Motor neuron (in vitro differentiated cells): ENCODE results near the gene EFNA5. TPM values are rescaled to one million over a fixed set of nuclear protein-coding genes. Genes with fewer than 3 reads are reported as not detected.

ENCODE experiments used
- ATAC-seq, 8 experiments: fragments of 200-7000 bp; cut with Tn5 transposase; replicated peaks in 6 of 8; 2 replicates each; pipeline ENCODE4 v1.8.0; 2021; ENCODE audit warnings: mild to moderate bottlenecking in 8 of 8, moderate library complexity in 8 of 8
- H3K27ac ChIP-seq, 2 donors: fragments of 250-450 bp; sonication (Bioruptor Pico); 2 replicates each; pipeline ENCODE4 v1.9.0; 2021; ENCODE audit warnings: antibody characterized with exemption in 2 of 2, mild to moderate bottlenecking in 2 of 2, moderate library complexity in 1 of 2
- H3K4me1 ChIP-seq, 2 donors: fragments of 250-450 bp; sonication (Bioruptor Pico); replicated peaks in 1 of 2; 2 replicates each; pipeline ENCODE4 v1.6.1; 2021; ENCODE audit warnings: antibody characterized with exemption in 2 of 2, mild to moderate bottlenecking in 2 of 2, moderate library complexity in 1 of 2
- H3K4me3 ChIP-seq, 5 donors: fragments of 250-450 bp; sonication (Bioruptor Pico); 2 replicates each; pipeline ENCODE4 v1.9.0; 2021; ENCODE audit warnings: antibody characterized with exemption in 5 of 5, mild to moderate bottlenecking in 5 of 5, moderate library complexity in 4 of 5
- WGBS, 10 experiments: fragments of 450-650 bp; shearing (Covaris generic); methylation state at CpG; one replicate each; pipeline ENCODE4 v1.0.0; 2022; 5-methylcytosine and 5-hydroxymethylcytosine counted together
- in situ Hi-C, 9 experiments: fragments of 400-800 bp; cut with MboI; loops; one replicate each; pipeline ENCODE4 v1.15.0; 2021; ENCODE audit warnings: low sequenced_read_pairs in 9 of 9, low pct_unique_long_range_greater_than_20kb in 2 of 9; ENCODE audit not compliant: unreplicated experiment in 9 of 9
- total RNA-seq, 8 experiments: library from RNA; unstranded; fragments of 300-600 nt; gene quantifications; 2 replicates each; pipeline versions ENCODE4 v1.2.3 to v1.2.4, GENCODE V29; 2022

The EFNA5 gene
- total RNA-seq, 8 experiments from 2014 or later, result 8.5 to 88.6 (median 10.5) TPM

- no peak overlapping the region for H3K4me3 ChIP-seq
- no peak overlapping the region for H3K27ac ChIP-seq
- H3K4me1 ChIP-seq, result peaks cover 9 to 28% of the 10 kb centered on the region in 2 donors
- no peak for ATAC-seq
- in situ Hi-C loops, result no loop called here
- WGBS, 10 experiments, result 44 to 100% (median 88%) methylated on average over 2 to 4 of the region's 4 CpGs
Measured at GRCh38 chr5:107631805-107632362, 38.9 kb downstream of the EFNA5 start.

- Histone ChIP-seq H3K4me1 (peaks cover 9 to 18% of the 10 kb centered on the region in 2 donors), H3K4me3 (no peak overlapping the region), H3K27ac (no peak overlapping the region)
- ATAC-seq, result no peak
- in situ Hi-C loops, result no loop called here
- 87 to 100% (median 97%) methylated on average over 2 of the region's 2 CpGs; no CpG with 5 or more reads in 2 of the 10 experiments for WGBS, 10 experiments
Measured at GRCh38 chr5:107630184-107630583, 40.6 kb downstream of the EFNA5 start.

GRCh38 chr5:107624235-107624634 is 46.5 kb downstream of the EFNA5 start:
- H3K4me1 ChIP-seq, result no peaks in the 10 kb centered on the region
- H3K27ac ChIP-seq, result no peak overlapping the region
- H3K4me3 ChIP-seq, result no peak overlapping the region
- ATAC-seq, result no peak
- in situ Hi-C loops, result no loop called here
- 80 to 100% (median 100%) methylated on average over 1 of the region's 1 CpG; no CpG with 5 or more reads in 3 of the 10 experiments for WGBS, 10 experiments

GRCh38 chr5:107621089-107621488 is 49.6 kb downstream of the EFNA5 start:
- ATAC-seq, result no peak
- 40 to 80% (median 67%) methylated on average over 1 of the region's 1 CpG; no CpG with 5 or more reads in 7 of the 10 experiments for WGBS, 10 experiments
- H3K4me3 ChIP-seq, result no peak overlapping the region
- H3K4me1 ChIP-seq, result peaks cover 0 to 16% of the 10 kb centered on the region in 2 donors
- H3K27ac ChIP-seq, result no peak overlapping the region
- in situ Hi-C loops, result no loop called here

GRCh38 chr5:107619781-107620180 is 51.0 kb downstream of the EFNA5 start:
- Histone ChIP-seq H3K27ac (no peak overlapping the region), H3K4me3 (no peak overlapping the region), H3K4me1 (peaks cover 6 to 29% of the 10 kb centered on the region in 2 donors)
- ATAC-seq, result peak in 2 of 8 experiments; percentile 31 to 59
- in situ Hi-C loops, result no loop called here
- WGBS, 10 experiments, result 10 to 100% (median 51%) methylated on average over 1 to 2 of the region's 2 CpGs

GRCh38 chr5:107618242-107618641 is 52.5 kb downstream of the EFNA5 start:
- ATAC-seq, result peak in 2 of 8 experiments; percentile 44 to 62
- Histone ChIP-seq H3K4me3 (no peak overlapping the region), H3K4me1 (peaks cover 6 to 38% of the 10 kb centered on the region in 2 donors), H3K27ac (no peak overlapping the region)
- in situ Hi-C loops, result no loop called here
- WGBS, 10 experiments, result 30 to 97% (median 86%) methylated on average over 1 to 3 of the region's 3 CpGs

GRCh38 chr5:107617052-107617451 is 53.7 kb downstream of the EFNA5 start:
- WGBS, 10 experiments, result 75 to 100% (median 100%) methylated on average over 1 of the region's 1 CpG; no CpG with 5 or more reads in 2 of the 10 experiments
- Histone ChIP-seq H3K27ac (no peak overlapping the region), H3K4me3 (no peak overlapping the region), H3K4me1 (peaks cover 6 to 40% of the 10 kb centered on the region in 2 donors)
- ATAC-seq, result no peak
- in situ Hi-C loops, result no loop called here

- 13 to 87% (median 56%) methylated on average over 1 to 4 of the region's 4 CpGs; no CpG with 5 or more reads in 2 of the 10 experiments for WGBS, 10 experiments
- Histone ChIP-seq H3K4me1 (peaks cover 6 to 40% of the 10 kb centered on the region in 2 donors), H3K4me3 (no peak overlapping the region), H3K27ac (no peak overlapping the region)
- in situ Hi-C loops, result no loop called here
- ATAC-seq, result peak in 6 of 8 experiments; percentile 34 to 90 (median 68)
Measured at GRCh38 chr5:107616213-107616612, 54.5 kb downstream of the EFNA5 start.

- peaks cover 6 to 40% of the 10 kb centered on the region in 2 donors for H3K4me1 ChIP-seq
- H3K27ac ChIP-seq, result no peak overlapping the region
- peak overlapping the region in 3 of 5 donors; percentile 9 to 15 (median 9) for H3K4me3 ChIP-seq
- 26 to 87% (median 48%) methylated on average over 1 to 7 of the region's 7 CpGs for WGBS, 10 experiments
- in situ Hi-C loops, result no loop called here
- peak; percentile 18 to 75 (median 68) for ATAC-seq
Measured at GRCh38 chr5:107615299-107615817, 55.4 kb downstream of the EFNA5 start.

- ATAC-seq, result no peak
- Histone ChIP-seq H3K27ac (no peak overlapping the region), H3K4me3 (no peak overlapping the region), H3K4me1 (peaks cover 11 to 47% of the 10 kb centered on the region in 2 donors)
- in situ Hi-C loops, result no loop called here
- WGBS, 10 experiments, result 83 to 100% (median 91%) methylated on average over 1 of the region's 1 CpG; no CpG with 5 or more reads in 4 of the 10 experiments
Measured at GRCh38 chr5:107612541-107612940, 58.2 kb downstream of the EFNA5 start.

GRCh38 chr5:107610798-107611197 is 59.9 kb downstream of the EFNA5 start:
- no peak overlapping the region for H3K27ac ChIP-seq
- ATAC-seq, result no peak
- in situ Hi-C loops, result no loop called here
- no peak overlapping the region for H3K4me3 ChIP-seq
- peaks cover 11 to 41% of the 10 kb centered on the region in 2 donors for H3K4me1 ChIP-seq
- 81 to 100% (median 94%) methylated on average over 1 to 12 of the region's 12 CpGs; no CpG with 5 or more reads in 1 of the 10 experiments for WGBS, 10 experiments

- WGBS, 10 experiments, result 2 to 100% (median 63%) methylated on average over 1 to 8 of the region's 9 CpGs
- ATAC-seq, result peak; percentile 33 to 84 (median 74)
- H3K4me3 ChIP-seq, result no peak overlapping the region
- in situ Hi-C loops, result no loop called here
- peaks cover 8 to 33% of the 10 kb centered on the region in 2 donors for H3K4me1 ChIP-seq
- no peak overlapping the region for H3K27ac ChIP-seq
Measured at GRCh38 chr5:107607671-107608345, 62.9 kb downstream of the EFNA5 start.

GRCh38 chr5:107607196-107607595 is 63.5 kb downstream of the EFNA5 start:
- H3K4me3 ChIP-seq, result no peak overlapping the region
- 0 to 91% (median 77%) methylated on average over 1 to 6 of the region's 6 CpGs; no CpG with 5 or more reads in 2 of the 10 experiments for WGBS, 10 experiments
- H3K4me1 ChIP-seq, result peaks cover 8 to 39% of the 10 kb centered on the region in 2 donors
- ATAC-seq, result no peak
- no peak overlapping the region for H3K27ac ChIP-seq
- in situ Hi-C loops, result no loop called here
